Psoas muscle (tissue), 8 donors: ENCODE results near the gene RGS9. TPM values are rescaled to one million over a fixed set of nuclear protein-coding genes. Genes with fewer than 3 reads are reported as not detected.
"Not testable (repeated sequence)": the region's sequence is repeated elsewhere in the genome, so short reads cannot be mapped to it uniquely, and the experiment has no call there.

Experiments
- ATAC-seq, 4 donors: fragments of 200-7000 bp; cut with Tn5 transposase; one replicate each; pipeline ENCODE4 v1.9.1; 2020; ENCODE audit warnings: moderate library complexity in 3 of 4, mild to moderate bottlenecking in 2 of 4
- DNase-seq, 2 donors: peaks; one replicate each; pipeline ENCODE4 v3.0.0-alpha.2; 2020
- H3K27ac ChIP-seq: fragments of 200-600 bp; one replicate; pipeline ENCODE4 v1.8.0; 2022
- H3K27me3 ChIP-seq, 3 donors: fragments of 200-600 bp in 1 of 3; one replicate each; pipeline versions ENCODE4 v1.6.1 to v1.8.0; 2013 to 2022; ENCODE audit warnings: low read length in 2 of 3, mild to moderate bottlenecking in 2 of 3, moderate library complexity in 1 of 3; ENCODE audit not compliant: insufficient read depth in 3 of 3
- H3K36me3 ChIP-seq, 2 donors: fragments of 200-600 bp in 1 of 2; one replicate each; pipeline versions ENCODE4 v1.6.1 to v1.8.0; 2013 to 2022; ENCODE audit warnings: low read depth in 1 of 2, mild to moderate bottlenecking in 1 of 2, moderate library complexity in 1 of 2; ENCODE audit not compliant: insufficient read depth in 1 of 2
- H3K4me1 ChIP-seq: fragments of 200-600 bp; one replicate; pipeline ENCODE4 v1.8.0; 2022
- H3K4me3 ChIP-seq: fragments of 200-600 bp; one replicate; pipeline ENCODE4 v1.8.0; 2022; ENCODE audit warnings: mild to moderate bottlenecking
- H3K9me3 ChIP-seq: fragments of 200-600 bp; one replicate; pipeline ENCODE4 v1.8.0; 2022
- WGBS, 3 donors: extraction: QIAGEN DNeasy Blood & Tissue Kit; methylation state at CpG; one replicate each; pipeline versions ENCODE4 v1.1.6 to v1.1.7; 2013; 5-methylcytosine and 5-hydroxymethylcytosine counted together
- intact Hi-C, 2 donors: fragments of 100-400 bp; cut with DNase I; formaldehyde crosslinking; loops; one replicate each; pipeline versions ENCODE4 v1.11.0 to v1.14.2; 2022
- polyA plus RNA-seq, 3 donors: library from polyadenylated mRNA; stranded (reverse); fragments of 200-250 nt; gene quantifications; one replicate each; pipeline ENCODE4 v1.2.3, GENCODE V29; 2013
- total RNA-seq, 4 donors: library from RNA; stranded (reverse); fragmentation: NEBNext Ultra II Directional in 2 of 4; extraction: Animal tissue kit (Norgen Biotek cat#: 25700) in 2 of 4; gene quantifications; one replicate each; pipeline versions ENCODE4 v1.2.1 to v1.2.4, GENCODE V29; 2021 to 2023
- TF ChIP-seq, protein P1 (sequence below): fragments of 200-600 bp; IDR thresholded peaks from one replicate; pipeline ENCODE4 v1.8.0; 2022; ENCODE audit warnings: antibody characterized with exemption
- donor health status: healthy with polysubstance abuse.
- donor health status: DM: no; HTN: no; CAD: no; lungs with moderate emphysema.
- donor health status: Bipolar disorder and iron deficiency.
- donor health status: healthy.
- donor health status: DM: yes; HTN: yes; CAD: no.
- donor health status: DM: no; HTN: no; CAD: no.
- donor health status: DM: no; HTN: no; CAD: no.
- donor health status: DM: yes; HTN: yes; CAD: no.

The RGS9 gene
- total and polyA plus RNA-seq, 7 donors, result 0.33 to 4.8 (median 2.1) TPM

DNA sequence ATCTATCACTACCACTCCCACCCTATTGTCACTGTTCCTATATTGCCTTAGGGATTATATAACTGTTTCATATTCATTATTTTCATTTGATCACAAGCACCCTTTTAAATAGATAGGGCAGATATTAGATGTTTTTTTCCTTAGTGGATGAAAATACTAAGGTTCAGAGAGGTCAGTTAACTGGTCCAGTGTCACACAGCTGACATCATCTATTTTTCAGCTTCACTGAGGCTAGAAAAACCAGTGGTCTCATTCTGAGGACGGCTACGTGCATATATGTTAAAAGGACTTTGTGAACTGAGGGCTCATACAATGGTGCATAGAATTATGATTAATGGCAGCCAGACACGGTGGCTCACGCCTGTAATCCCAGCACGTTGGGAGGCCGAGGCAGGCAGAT is 29.0 kb upstream of the RGS9 start:
- DNase-seq (no peak), ATAC-seq (no peak)
- TF ChIP-seq, protein P1, sequence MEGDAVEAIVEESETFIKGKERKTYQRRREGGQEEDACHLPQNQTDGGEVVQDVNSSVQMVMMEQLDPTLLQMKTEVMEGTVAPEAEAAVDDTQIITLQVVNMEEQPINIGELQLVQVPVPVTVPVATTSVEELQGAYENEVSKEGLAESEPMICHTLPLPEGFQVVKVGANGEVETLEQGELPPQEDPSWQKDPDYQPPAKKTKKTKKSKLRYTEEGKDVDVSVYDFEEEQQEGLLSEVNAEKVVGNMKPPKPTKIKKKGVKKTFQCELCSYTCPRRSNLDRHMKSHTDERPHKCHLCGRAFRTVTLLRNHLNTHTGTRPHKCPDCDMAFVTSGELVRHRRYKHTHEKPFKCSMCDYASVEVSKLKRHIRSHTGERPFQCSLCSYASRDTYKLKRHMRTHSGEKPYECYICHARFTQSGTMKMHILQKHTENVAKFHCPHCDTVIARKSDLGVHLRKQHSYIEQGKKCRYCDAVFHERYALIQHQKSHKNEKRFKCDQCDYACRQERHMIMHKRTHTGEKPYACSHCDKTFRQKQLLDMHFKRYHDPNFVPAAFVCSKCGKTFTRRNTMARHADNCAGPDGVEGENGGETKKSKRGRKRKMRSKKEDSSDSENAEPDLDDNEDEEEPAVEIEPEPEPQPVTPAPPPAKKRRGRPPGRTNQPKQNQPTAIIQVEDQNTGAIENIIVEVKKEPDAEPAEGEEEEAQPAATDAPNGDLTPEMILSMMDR, result no peak
- Histone ChIP-seq H3K4me1 (peaks cover 14% of the 10 kb centered on the region), H3K9me3 (no peaks in the 10 kb centered on the region), H3K27me3 (no peaks in the 10 kb centered on the region), H3K4me3 (no peak overlapping the region), H3K27ac (peak overlapping the region; percentile 68), H3K36me3 (no peaks in the 10 kb centered on the region)
- 80 to 90% (median 84%) methylated on average over 6 of the region's 6 CpGs for WGBS, 3 donors
- intact Hi-C loops, result no loop called here

DNA sequence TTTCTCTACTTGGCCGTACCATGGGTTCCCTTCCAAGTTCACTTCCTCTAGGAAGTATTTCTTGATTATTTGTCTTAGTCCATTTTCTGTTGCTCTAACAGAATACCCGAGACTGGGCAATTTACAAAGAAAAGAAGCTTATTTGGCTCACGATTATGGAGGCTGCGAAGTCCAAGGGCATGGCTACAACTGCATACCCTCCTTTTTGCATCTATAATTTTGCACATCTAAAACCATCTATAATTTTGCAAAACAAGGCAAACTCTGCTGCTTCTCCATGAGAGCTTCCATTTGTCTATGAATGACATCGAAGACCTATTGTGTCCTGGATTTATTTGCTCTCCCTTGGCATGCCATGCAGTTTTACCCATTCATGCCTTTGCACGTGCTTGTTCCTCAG is 27.6 kb upstream of the RGS9 start:
- 38 to 53% (median 39%) methylated on average over 6 of the region's 6 CpGs for WGBS, 3 donors
- H3K9me3 ChIP-seq, result no peaks in the 10 kb centered on the region
- intact Hi-C loops, result no loop called here
- no peak overlapping the region for H3K4me3 ChIP-seq
- H3K27ac ChIP-seq, result no peak overlapping the region
- ATAC-seq, result no peak
- no peak for DNase-seq
- H3K4me1 ChIP-seq, result peaks cover 10% of the 10 kb centered on the region
- H3K27me3 ChIP-seq, result no peaks in the 10 kb centered on the region
- H3K36me3 ChIP-seq, result no peaks in the 10 kb centered on the region
- TF ChIP-seq, protein P1, result no peak

DNA sequence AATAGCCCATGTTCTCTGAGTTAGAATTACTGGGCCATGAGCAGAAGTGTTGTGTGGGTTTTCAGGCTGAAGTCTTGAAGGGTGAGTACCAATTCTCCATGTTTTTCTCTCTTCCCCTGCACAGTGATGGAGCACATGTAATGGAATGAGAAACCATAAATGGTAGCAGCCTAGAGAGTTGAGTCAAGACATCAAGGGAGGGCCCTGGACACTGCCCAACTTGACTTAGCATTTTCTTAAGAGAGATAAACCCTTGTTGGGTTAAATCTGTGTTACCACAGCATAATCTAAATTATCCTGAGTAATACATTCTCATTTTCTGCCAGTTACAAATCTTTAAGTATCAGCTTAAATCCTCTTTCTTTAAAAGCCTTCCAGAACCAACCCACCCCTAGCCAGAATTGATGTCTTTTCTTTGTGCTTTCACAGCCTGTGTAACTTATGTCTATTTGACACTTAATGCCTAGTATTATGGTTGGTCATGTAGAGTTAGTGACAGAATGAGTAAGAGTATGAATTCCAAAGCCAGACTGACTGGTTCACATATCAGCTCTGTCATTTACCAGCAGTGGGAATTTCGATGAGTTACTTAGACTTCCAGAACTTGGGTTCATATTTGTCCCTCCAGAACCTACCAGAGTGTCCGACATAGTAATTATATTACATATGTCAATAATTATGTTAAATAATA is 27.0 kb upstream of the RGS9 start:
- 86 to 98% (median 94%) methylated on average over 2 of the region's 2 CpGs for WGBS, 3 donors
- ATAC-seq, result no peak
- TF ChIP-seq, protein P1, result no peak
- Histone ChIP-seq H3K4me3 (no peak overlapping the region), H3K4me1 (peaks cover 9% of the 10 kb centered on the region), H3K36me3 (no peaks in the 10 kb centered on the region), H3K27ac (no peak overlapping the region), H3K27me3 (no peaks in the 10 kb centered on the region), H3K9me3 (no peaks in the 10 kb centered on the region)
- intact Hi-C loops, result no loop called here
- DNase-seq, result no peak

DNA sequence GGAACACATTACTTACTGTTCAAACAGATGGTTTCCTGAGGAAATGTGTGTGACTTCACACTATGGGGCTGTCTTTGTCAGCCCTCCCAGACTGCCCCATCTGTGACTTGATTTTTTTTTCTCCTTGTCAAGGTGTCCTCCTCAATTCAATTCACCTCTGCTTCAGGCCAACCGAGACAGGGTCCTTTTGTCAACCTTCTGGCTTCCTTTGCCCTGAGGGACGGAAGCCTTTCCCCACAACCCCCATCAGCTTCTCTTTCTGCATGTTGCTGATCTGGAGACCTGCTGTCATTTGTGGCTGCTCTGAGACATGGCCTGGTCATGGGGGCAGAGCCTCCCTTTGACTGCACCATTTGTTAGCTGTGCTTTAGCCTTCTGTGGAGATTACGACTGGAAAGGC is 21.3 kb upstream of the RGS9 start:
- DNase-seq, result no peak
- no peaks in the 10 kb centered on the region for H3K27me3 ChIP-seq
- no peak overlapping the region for H3K27ac ChIP-seq
- H3K9me3 ChIP-seq, result no peaks in the 10 kb centered on the region
- 35 to 53% (median 42%) methylated on average over 3 of the region's 3 CpGs for WGBS, 3 donors
- ATAC-seq, result no peak
- no peaks in the 10 kb centered on the region for H3K4me1 ChIP-seq
- TF ChIP-seq, protein P1, result no peak
- no peaks in the 10 kb centered on the region for H3K36me3 ChIP-seq
- intact Hi-C loops, result no loop called here
- H3K4me3 ChIP-seq, result no peak overlapping the region

DNA sequence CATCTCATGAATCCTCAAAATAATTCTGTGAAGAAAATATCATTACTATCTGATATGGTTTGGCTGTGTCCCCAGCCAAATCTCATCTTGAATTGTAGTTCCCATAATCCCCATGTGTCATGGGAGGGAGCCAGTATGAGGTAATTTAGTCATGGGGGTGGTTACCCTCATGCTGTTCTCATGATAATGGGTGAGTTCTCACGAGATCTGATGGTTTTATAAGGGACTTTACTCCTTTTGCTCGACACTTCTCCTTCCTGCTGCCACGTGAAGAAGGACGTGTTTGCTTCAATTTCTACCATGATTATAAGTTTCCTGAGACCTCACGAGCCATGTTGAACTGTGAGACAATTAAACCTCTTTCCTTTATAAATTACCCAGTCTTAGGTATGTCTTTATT is 20.7 kb upstream of the RGS9 start:
- intact Hi-C loops, H3K27ac ChIP-seq, H3K9me3 ChIP-seq, H3K4me1 ChIP-seq, ATAC-seq, H3K4me3 ChIP-seq, H3K36me3 ChIP-seq, H3K27me3 ChIP-seq, DNase-seq: not testable (repeated sequence)
- 40 to 68% (median 41%) methylated on average over 5 of the region's 5 CpGs for WGBS, 3 donors
